H1 (cell line): ENCODE measurements around the gene LRBA. TPM values are rescaled to one million over a fixed set of nuclear protein-coding genes. Genes with fewer than 3 reads are reported as not detected.

Source experiments
- CTCF ChIA-PET: fragments of 300-600 bp; sonication (Branson Sonifier 250); formaldehyde crosslinking; loops from one replicate; lab custom pipeline; 2021; ENCODE audit not compliant: partially characterized antibody; lab: Charles Lee
- POLR2A ChIA-PET: fragments of 300-600 bp; sonication (Branson Sonifier 250); formaldehyde crosslinking; loops from one replicate; lab custom pipeline; 2021; ENCODE audit warnings: inconsistent platforms; ENCODE audit not compliant: partially characterized antibody; lab: Charles Lee
- DNase-seq, 2 experiments: peaks; one replicate each; pipeline versions ENCODE4 v3.0.0 to v3.0.0-alpha.2; 2010 to 2022; ENCODE audit warnings: low spot score in 2 of 2, low read depth in 1 of 2, mixed read lengths in 1 of 2
- FAIRE-seq: peaks from 2 replicates; lab custom pipeline; 2011; peaks lifted over from hg19 to GRCh38; lab: Jason Lieb, UNC
- H2AFZ ChIP-seq: 2 replicates; pipeline ENCODE4 v1.8.1; 2012; ENCODE audit warnings: low read length, inconsistent platforms
- H2AK5ac ChIP-seq: 2 replicates; pipeline ENCODE4 v1.6.1; 2013; ENCODE audit warnings: low read depth, low read length
- H2BK120ac ChIP-seq: replicated peaks from 2 replicates; pipeline ENCODE3; 2013; ENCODE audit warnings: low read depth, low read length, inconsistent platforms
- H2BK12ac ChIP-seq: 2 replicates; pipeline ENCODE4 v1.6.1; 2013; ENCODE audit warnings: low read depth, low read length
- H2BK15ac ChIP-seq: 2 replicates; pipeline ENCODE4 v1.6.1; 2013; ENCODE audit warnings: low read length
- H2BK20ac ChIP-seq: 2 replicates; pipeline ENCODE4 v1.6.1; 2013; ENCODE audit warnings: low read length
- H2BK5ac ChIP-seq: 2 replicates; pipeline ENCODE4 v1.6.1; 2013; ENCODE audit warnings: low read depth, low read length
- H3K14ac ChIP-seq: 2 replicates; pipeline ENCODE4 v1.6.1; 2013; ENCODE audit warnings: inconsistent platforms; ENCODE audit not compliant: insufficient read length
- H3K18ac ChIP-seq: 2 replicates; pipeline ENCODE4 v1.6.1; 2013; ENCODE audit warnings: low read length; ENCODE audit errors: extremely low read depth
- H3K23ac ChIP-seq: 2 replicates; pipeline ENCODE4 v1.6.1; 2013; ENCODE audit warnings: inconsistent platforms; ENCODE audit not compliant: insufficient read length
- H3K23me2 ChIP-seq: 2 replicates; pipeline ENCODE4 v1.6.1; 2013; ENCODE audit warnings: low read depth, low read length
- H3K27ac ChIP-seq: 2 replicates; pipeline ENCODE4 v1.6.1; 2011; ENCODE audit warnings: low read depth, low read length, inconsistent platforms
- H3K27me3 ChIP-seq, 4 experiments: replicated peaks in 1 of 4; 1 replicate in 1 of 4; 2 replicates in 3 of 4; pipeline versions ENCODE4 v1.6.1 to v1.8.1; 2011 to 2013; ENCODE audit warnings: low read length in 3 of 4, mild to moderate bottlenecking in 3 of 4, inconsistent platforms in 2 of 4, mixed read lengths in 2 of 4, moderate library complexity in 1 of 4; ENCODE audit not compliant: control insufficient read depth in 3 of 4, insufficient read depth in 3 of 4; ENCODE audit errors: extremely low read depth in 1 of 4
- H3K36me3 ChIP-seq, 4 experiments: 2 replicates each; pipeline versions ENCODE4 v1.6.1 to v1.8.1; 2011 to 2013; ENCODE audit warnings: mild to moderate bottlenecking in 4 of 4, low read length in 3 of 4, moderate library complexity in 2 of 4, control low read depth in 1 of 4, inconsistent platforms in 1 of 4; ENCODE audit not compliant: insufficient read depth in 4 of 4, control insufficient read depth in 2 of 4
- H3K4ac ChIP-seq: replicated peaks from 2 replicates; pipeline ENCODE3; 2013; ENCODE audit warnings: low read length, low read depth, mixed read lengths, inconsistent platforms; ENCODE audit not compliant: insufficient read length
- H3K4me1 ChIP-seq, 4 experiments: replicated peaks in 1 of 4; 1 replicate in 1 of 4; 2 replicates in 3 of 4; pipeline versions ENCODE4 v1.6.1 to v1.8.1; 2011 to 2013; ENCODE audit warnings: low read length in 3 of 4, inconsistent platforms in 2 of 4, mixed read lengths in 1 of 4; ENCODE audit not compliant: insufficient read depth in 4 of 4, control insufficient read depth in 3 of 4
- H3K4me2 ChIP-seq, 2 experiments: 2 replicates each; pipeline versions ENCODE4 v1.6.1 to v1.8.1; 2011 to 2013; ENCODE audit warnings: low read depth in 2 of 2, low read length in 2 of 2, control low read depth in 1 of 2, inconsistent platforms in 1 of 2, mild to moderate bottlenecking in 1 of 2; ENCODE audit not compliant: insufficient read depth in 1 of 2
- H3K4me3 ChIP-seq, 4 experiments: fragments of 200-600, 300-600 bp in 1 of 4; sonication (generic), shearing (Covaris generic), sonication (Bioruptor Twin) in 1 of 4; 2 replicates each; pipeline versions ENCODE4 v1.5.1 to v1.8.1; 2011 to 2016; ENCODE audit warnings: low read length in 4 of 4, low read depth in 3 of 4, control low read depth in 2 of 4, inconsistent platforms in 2 of 4, mild to moderate bottlenecking in 2 of 4, mixed read lengths in 1 of 4, moderate library complexity in 1 of 4; ENCODE audit not compliant: insufficient read depth in 2 of 4; ENCODE audit errors: extremely low read depth in 1 of 4
- H3K56ac ChIP-seq: replicated peaks from 2 replicates; pipeline ENCODE3; 2013; ENCODE audit warnings: low read depth, mild to moderate bottlenecking, mixed read lengths, low read length, inconsistent platforms; ENCODE audit not compliant: insufficient read length
- H3K79me1 ChIP-seq: 2 replicates; pipeline ENCODE4 v1.6.1; 2013; ENCODE audit warnings: low read depth, low read length, control low read depth
- H3K79me2 ChIP-seq, 2 experiments: 2 replicates each; pipeline versions ENCODE4 v1.6.1 to v1.8.1; 2012 to 2013; ENCODE audit warnings: low read length in 2 of 2, mild to moderate bottlenecking in 2 of 2, inconsistent platforms in 1 of 2; ENCODE audit not compliant: insufficient read depth in 2 of 2, control insufficient read depth in 1 of 2
- H3K9ac ChIP-seq, 4 experiments: replicated peaks in 1 of 4; 1 replicate in 1 of 4; 2 replicates in 3 of 4; pipeline versions ENCODE4 v1.6.1 to v1.8.1; 2011 to 2013; ENCODE audit warnings: low read depth in 3 of 4, low read length in 3 of 4, control low read depth in 2 of 4, mild to moderate bottlenecking in 2 of 4, moderate library complexity in 2 of 4, inconsistent platforms in 1 of 4; ENCODE audit errors: extremely low read depth in 1 of 4
- H3K9me3 ChIP-seq, 2 experiments: 2 replicates each; pipeline versions ENCODE4 v1.6.1 to v1.8.1; 2012 to 2013; ENCODE audit warnings: mild to moderate bottlenecking in 2 of 2, moderate library complexity in 2 of 2, control low read depth in 1 of 2, inconsistent platforms in 1 of 2, low read depth in 1 of 2, low read length in 1 of 2, mixed read lengths in 1 of 2; ENCODE audit not compliant: insufficient read depth in 2 of 2
- H4K20me1 ChIP-seq, 2 experiments: replicated peaks in 1 of 2; 2 replicates each; pipeline versions ENCODE3 to v1.8.1; 2011 to 2013; ENCODE audit warnings: inconsistent platforms in 2 of 2, low read length in 2 of 2, mild to moderate bottlenecking in 1 of 2; ENCODE audit not compliant: insufficient read depth in 2 of 2, control insufficient read depth in 1 of 2
- H4K5ac ChIP-seq: 2 replicates; pipeline ENCODE4 v1.6.1; 2013; ENCODE audit warnings: low read length, low read depth, mixed read lengths, inconsistent platforms; ENCODE audit not compliant: insufficient read length
- H4K8ac ChIP-seq: 2 replicates; pipeline ENCODE4 v1.8.0; 2013; ENCODE audit warnings: mild to moderate bottlenecking, moderate library complexity, low read length, inconsistent platforms; ENCODE audit not compliant: insufficient read depth; ENCODE audit errors: extremely low read depth
- H4K91ac ChIP-seq: replicated peaks from 2 replicates; pipeline ENCODE3; 2013; ENCODE audit warnings: low read length, mixed read lengths, inconsistent platforms; ENCODE audit not compliant: insufficient read length
- EZH2 ChIP-seq: fragments of 200-600 bp; sonication (generic); IDR thresholded peaks from 2 replicates; pipeline ENCODE4 v1.7.1; 2012; ENCODE audit warnings: low read depth, mild to moderate bottlenecking, moderate library complexity, low read length, inconsistent platforms; ENCODE audit not compliant: severe bottlenecking
- GABPA ChIP-seq: IDR thresholded peaks from 2 replicates; pipeline ENCODE4 v1.6.1; 2011; ENCODE audit warnings: mild to moderate bottlenecking, low read length, moderate library complexity, borderline replicate concordance; ENCODE audit not compliant: insufficient read depth
- RFX5 ChIP-seq: IDR thresholded peaks from 2 replicates; pipeline ENCODE4 v1.6.1; 2011; ENCODE audit warnings: low read depth, low read length, improper control_type of control experiment, borderline replicate concordance
- SIRT6 ChIP-seq: IDR thresholded peaks from one replicate; pipeline ENCODE4 v1.7.1; 2012; ENCODE audit warnings: low read length, inconsistent platforms
- SP2 ChIP-seq: IDR thresholded peaks from 2 replicates; pipeline ENCODE4 v1.6.1; 2012; ENCODE audit warnings: mild to moderate bottlenecking, low read length, inconsistent platforms
- TBP ChIP-seq: IDR thresholded peaks from 2 replicates; pipeline ENCODE4 v1.6.1; 2011; ENCODE audit warnings: low read depth, low read length, improper control_type of control experiment
- TCF12 ChIP-seq: IDR thresholded peaks from 2 replicates; pipeline ENCODE4 v1.6.1; 2011; ENCODE audit warnings: low read depth, mild to moderate bottlenecking, low read length
- TEAD4 ChIP-seq: IDR thresholded peaks from 2 replicates; pipeline ENCODE4 v1.6.1; 2012; ENCODE audit warnings: low read depth, low read length, inconsistent platforms, mixed read lengths
- YY1 ChIP-seq: IDR thresholded peaks from 2 replicates; pipeline ENCODE4 v1.6.1; 2011; ENCODE audit warnings: low read depth, mild to moderate bottlenecking, low read length
- WGBS, 2 experiments: shearing (Covaris generic) in 1 of 2; methylation state at CpG; one replicate each; pipeline versions ENCODE4 v1.1.6 to v1.1.7; 2013 to 2015; ENCODE audit warnings: low lambda C conversion rate in 2 of 2, mixed read lengths in 2 of 2, inconsistent platforms in 1 of 2, low coverage in 1 of 2, missing lambda C conversion rate in 1 of 2; ENCODE audit not compliant: insufficient replicate concordance in 2 of 2, insufficient coverage in 1 of 2, insufficient read length in 1 of 2; ENCODE audit errors: extremely low coverage in 1 of 2, missing lambda C conversion rate in 1 of 2; 5-methylcytosine and 5-hydroxymethylcytosine counted together
- polyA plus RNA-seq, 7 experiments: library from polyadenylated mRNA; depleted of rRNA in 3 of 7; stranded (reverse) in 5 of 7; unstranded in 2 of 7; fragments of >200 nt in 5 of 7; fragments of 200-250 nt in 2 of 7; gene quantifications; 1 replicate in 5 of 7; 2 replicates in 1 of 7; 4 replicates in 1 of 7; pipeline versions ENCODE4 v1.2.1 to v1.2.3, GENCODE V29; 2011 to 2013; ENCODE audit warnings: missing spikeins in 2 of 7, mixed read lengths in 2 of 7
- total RNA-seq: library from RNA; stranded (reverse); fragmentation: NEBNext Ultra II Directional; extraction: Animal tissue kit (Norgen Biotek cat#: 25700); gene quantifications from 2 replicates; pipeline ENCODE4 v1.2.1, GENCODE V29; 2021

Gene LRBA
- total and polyA plus RNA-seq, 2 of the 8 experiments (the other 6 are each of a cell fraction or from before 2014, with no cell fraction given) = 54.6 to 83.2 TPM

DNA sequence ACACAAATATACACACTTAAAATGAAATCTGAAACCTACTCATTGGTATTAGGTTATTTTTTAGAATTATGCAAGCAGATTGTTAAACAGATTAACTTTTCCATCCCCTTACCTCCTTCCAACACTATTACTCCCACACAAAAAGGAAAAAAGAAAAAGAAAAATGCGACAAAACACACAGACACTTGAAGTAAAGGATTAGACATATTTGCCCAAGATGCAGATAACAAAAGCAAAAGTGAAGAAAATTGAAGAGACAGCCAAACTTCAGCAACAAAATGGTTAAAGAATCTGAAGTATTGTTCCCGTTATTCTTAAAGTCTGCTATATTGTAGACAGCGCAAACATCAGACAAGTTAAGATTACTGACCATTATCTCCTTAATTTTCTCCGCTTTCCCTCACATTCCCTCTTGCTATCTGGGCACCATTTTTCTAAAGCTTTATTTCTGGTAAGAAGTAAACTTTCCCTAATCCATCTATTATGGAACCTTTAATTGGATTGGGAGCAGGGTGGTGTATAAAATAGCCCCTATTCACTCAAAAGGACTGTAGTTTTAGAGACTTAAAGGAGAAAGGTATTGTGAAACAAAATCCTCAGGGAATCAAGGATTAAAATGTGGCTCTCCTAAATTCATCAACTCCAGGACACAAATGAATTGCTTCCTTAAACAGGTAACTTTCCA is 467.8 kb downstream of the LRBA start:
- Histone ChIP-seq H2AK5ac (no peak overlapping the region), H3K9me3 (no peaks in the 10 kb centered on the region), H4K20me1 (peaks cover 0 to under 1% of the 10 kb centered on the region in 2 experiments), H4K5ac (no peak overlapping the region), H3K27ac (no peak overlapping the region), H3K56ac (no peak overlapping the region), H4K8ac (no peak overlapping the region), H2BK5ac (no peak overlapping the region), H3K23ac (no peak overlapping the region), H2BK15ac (no peak overlapping the region), H3K4me3 (no peak overlapping the region), H3K79me2 (no peaks in the 10 kb centered on the region), H3K14ac (no peak overlapping the region), H3K4ac (no peak overlapping the region), H4K91ac (no peak overlapping the region), H3K27me3 (no peaks in the 10 kb centered on the region), H3K79me1 (no peaks in the 10 kb centered on the region), H3K18ac (no peak overlapping the region), H2AFZ (no peak overlapping the region), H3K9ac (no peak overlapping the region), H3K36me3 (no peaks in the 10 kb centered on the region), H2BK120ac (no peak overlapping the region), H2BK20ac (no peak overlapping the region), H3K4me1 (no peaks in the 10 kb centered on the region; a peak in 1 of 7 replicates), H2BK12ac (no peak overlapping the region), H3K4me2 (no peak overlapping the region), H3K23me2 (no peaks in the 10 kb centered on the region)
- POLR2A ChIA-PET = no interaction called here
- CTCF ChIA-PET = no interaction called here
- FAIRE-seq = no peak
- WGBS, 2 experiments = 86% methylated on average over 4 of the region's 4 CpGs; no CpG with 5 or more reads in 1 of the 2 experiments
- DNase-seq = no peak
- TF ChIP-seq TEAD4 (no peak), TCF12 (no peak), EZH2 (no peak), GABPA (no peak), SIRT6 (no peak), TBP (no peak), SP2 (no peak), RFX5 (no peak), YY1 (no peak)
